Caco-2 (cell line): ENCODE data around the gene NEK8. TPM values are rescaled to one million over a fixed set of nuclear protein-coding genes. Genes with fewer than 3 reads are reported as not detected.

ENCODE experiments used
- BruUV-seq: library from RNA; stranded (reverse); fragments of 400-500 nt; replicated peaks from 2 replicates; lab custom pipeline; 2021; lab: Mats Ljungman, UMichigan
- CTCF ChIA-PET: fragments of 300-600 bp; sonication (Branson Sonifier 250); formaldehyde crosslinking; loops from one replicate; lab custom pipeline; 2022; ENCODE audit warnings: antibody characterized with exemption; lab: Charles Lee
- POLR2A ChIA-PET: fragments of 300-600 bp; sonication (Branson Sonifier 250); formaldehyde crosslinking; loops from one replicate; lab custom pipeline; 2022; ENCODE audit warnings: antibody characterized with exemption; lab: Charles Lee
- DNase-seq, 2 experiments: peaks; one replicate each; pipeline versions ENCODE4 v3.0.0 to v3.0.0-alpha.2; 2020 to 2022
- H3K27me3 ChIP-seq: replicated peaks from 2 replicates; pipeline ENCODE4 v1.6.0; 2011; ENCODE audit warnings: low read length; ENCODE audit not compliant: control insufficient read depth, insufficient read depth
- H3K36me3 ChIP-seq: 2 replicates; pipeline ENCODE4 v1.5.1; 2011; ENCODE audit warnings: low read length; ENCODE audit not compliant: control insufficient read depth, insufficient read depth
- H3K4me1 ChIP-seq: fragments of 250-450 bp; sonication (Bioruptor Pico); 2 replicates; pipeline ENCODE4 v1.5.1; 2020; ENCODE audit warnings: mild to moderate bottlenecking
- H3K4me3 ChIP-seq: 2 replicates; pipeline ENCODE4 v1.5.1; 2011; ENCODE audit warnings: low read depth, mild to moderate bottlenecking, control low read depth, low read length
- H3K9me3 ChIP-seq: fragments of 250-450 bp; sonication (Bioruptor Pico); 2 replicates; pipeline ENCODE4 v1.5.1; 2020; ENCODE audit warnings: mild to moderate bottlenecking, moderate library complexity
- H3K27ac Mint-ChIP-seq: one replicate; pipeline ENCODE4 v1.8.0; 2022; ENCODE audit warnings: mixed read lengths; ENCODE audit not compliant: unreplicated experiment
- H3K27me3 Mint-ChIP-seq: one replicate; pipeline ENCODE4 v1.8.0; 2022; ENCODE audit warnings: mixed read lengths; ENCODE audit not compliant: insufficient read depth, unreplicated experiment
- H3K36me3 Mint-ChIP-seq: one replicate; pipeline ENCODE4 v1.8.0; 2022; ENCODE audit warnings: mild to moderate bottlenecking, mixed read lengths; ENCODE audit not compliant: insufficient read depth, unreplicated experiment
- H3K4me1 Mint-ChIP-seq: one replicate; pipeline ENCODE4 v1.8.0; 2022; ENCODE audit warnings: low read depth, mixed read lengths; ENCODE audit not compliant: unreplicated experiment
- H3K4me3 Mint-ChIP-seq: one replicate; pipeline ENCODE4 v1.8.0; 2022; ENCODE audit warnings: mild to moderate bottlenecking, moderate library complexity, mixed read lengths; ENCODE audit not compliant: unreplicated experiment
- H3K9me3 Mint-ChIP-seq: one replicate; pipeline ENCODE4 v1.8.0; 2022; ENCODE audit warnings: mixed read lengths; ENCODE audit not compliant: unreplicated experiment
- CTCF ChIP-seq, 2 experiments: fragments of 200-600 bp in 1 of 2; IDR thresholded peaks; 1 replicate in 1 of 2; 2 replicates in 1 of 2; pipeline versions ENCODE4 v1.5.1 to v1.8.0; 2011 to 2022; ENCODE audit warnings: antibody characterized with exemption in 1 of 2, control low read depth in 1 of 2, inconsistent platforms in 1 of 2, low read depth in 1 of 2, low read length in 1 of 2, mild to moderate bottlenecking in 1 of 2, moderate library complexity in 1 of 2; ENCODE audit not compliant: insufficient read depth in 1 of 2, severe bottlenecking in 1 of 2, unreplicated experiment in 1 of 2
- intact Hi-C: fragments of 100-400 bp; cut with micrococcal nuclease; formaldehyde crosslinking; loops from one replicate; pipeline ENCODE4 v1.10.0; 2022; ENCODE audit not compliant: unreplicated experiment
- total RNA-seq: library from RNA; stranded (reverse); gene quantifications from 2 replicates; pipeline ENCODE4 v1.2.3, GENCODE V29; 2022

NEK8 gene
- total RNA-seq, 1 experiment from 2014 or later = 11.0 TPM

GRCh38 chr17:28712032-28712704 lies 16.4 kb upstream of the NEK8 start:
- Mint-ChIP-seq H3K27me3 (no peaks in the 10 kb centered on the region), H3K36me3 (peaks cover 30% of the 10 kb centered on the region), H3K27ac (peak overlapping the region; percentile 87), H3K4me3 (peak overlapping the region; percentile 82), H3K9me3 (no peaks in the 10 kb centered on the region), H3K4me1 (peaks cover 6% of the 10 kb centered on the region)
- no peak for TF ChIP-seq CTCF (IDR thresholded peaks at IDR 0.05; ENCODE audit: insufficient read depth in 1 of 2, low read depth in 1 of 2, low read length in 1 of 2, severe bottlenecking in 1 of 2, unreplicated experiment in 1 of 2)
- no TSS peak for BruUV-seq
- DNase-seq = peak in 1 of 2 experiments; percentile 35
- Histone ChIP-seq H3K9me3 (no peaks in the 10 kb centered on the region), H3K4me1 (peaks cover 11% of the 10 kb centered on the region), H3K27me3 (no peaks in the 10 kb centered on the region), H3K4me3 (no peak overlapping the region), H3K36me3 (no peaks in the 10 kb centered on the region)
- CTCF ChIA-PET = interaction anchor here (0.8 kb wide), 1 partner anchor 15 kb away, joined by 5 read pairs; no protein-coding TSS in a partner anchor
- POLR2A ChIA-PET = no interaction called here
- intact Hi-C loops = no loop called here

GRCh38 chr17:28712705-28713415 lies 15.7 kb upstream of the NEK8 start:
- no peak for DNase-seq
- H3K9me3 Mint-ChIP-seq = no peaks in the 10 kb centered on the region
- Histone ChIP-seq H3K36me3 (no peaks in the 10 kb centered on the region), H3K4me1 (peaks cover 11% of the 10 kb centered on the region), H3K27me3 (no peaks in the 10 kb centered on the region), H3K4me3 (no peak overlapping the region), H3K9me3 (no peaks in the 10 kb centered on the region)
- peaks cover 6% of the 10 kb centered on the region for H3K4me1 Mint-ChIP-seq
- no peak overlapping the region for H3K27ac Mint-ChIP-seq
- H3K27me3 Mint-ChIP-seq = no peaks in the 10 kb centered on the region
- ChIA-PET POLR2A (no interaction called here), CTCF (interaction anchor here (0.7 to 0.8 kb wide), 2 partner anchors 14 to 162 kb away, joined by 5 read pairs; no protein-coding TSS in a partner anchor)
- peak overlapping the region; percentile 82 for H3K4me3 Mint-ChIP-seq
- TF ChIP-seq CTCF (IDR thresholded peaks at IDR 0.05; ENCODE audit: insufficient read depth in 1 of 2, low read depth in 1 of 2, low read length in 1 of 2, severe bottlenecking in 1 of 2, unreplicated experiment in 1 of 2) = no peak
- peaks cover 23% of the 10 kb centered on the region for H3K36me3 Mint-ChIP-seq
- intact Hi-C loops = no loop called here
- BruUV-seq = no TSS peak

- Histone ChIP-seq H3K9me3 (no peaks in the 10 kb centered on the region), H3K27me3 (no peaks in the 10 kb centered on the region), H3K36me3 (no peaks in the 10 kb centered on the region), H3K4me1 (peaks cover 17% of the 10 kb centered on the region), H3K4me3 (no peak overlapping the region)
- H3K27ac Mint-ChIP-seq = no peak overlapping the region
- no TSS peak for BruUV-seq
- H3K36me3 Mint-ChIP-seq = peaks cover 24% of the 10 kb centered on the region
- CTCF ChIA-PET = no interaction called here
- POLR2A ChIA-PET = no interaction called here
- H3K9me3 Mint-ChIP-seq = no peaks in the 10 kb centered on the region
- no peak for TF ChIP-seq CTCF (IDR thresholded peaks at IDR 0.05; ENCODE audit: insufficient read depth in 1 of 2, low read depth in 1 of 2, low read length in 1 of 2, severe bottlenecking in 1 of 2, unreplicated experiment in 1 of 2)
- DNase-seq = no peak
- H3K4me3 Mint-ChIP-seq = no peak overlapping the region
- peaks cover 20% of the 10 kb centered on the region for H3K4me1 Mint-ChIP-seq
- intact Hi-C loops = no loop called here
- no peaks in the 10 kb centered on the region for H3K27me3 Mint-ChIP-seq
Observed at GRCh38 chr17:28714281-28714680, 14.3 kb upstream of the NEK8 start.
